ENCODE data around the gene PPARG.

DNA sequence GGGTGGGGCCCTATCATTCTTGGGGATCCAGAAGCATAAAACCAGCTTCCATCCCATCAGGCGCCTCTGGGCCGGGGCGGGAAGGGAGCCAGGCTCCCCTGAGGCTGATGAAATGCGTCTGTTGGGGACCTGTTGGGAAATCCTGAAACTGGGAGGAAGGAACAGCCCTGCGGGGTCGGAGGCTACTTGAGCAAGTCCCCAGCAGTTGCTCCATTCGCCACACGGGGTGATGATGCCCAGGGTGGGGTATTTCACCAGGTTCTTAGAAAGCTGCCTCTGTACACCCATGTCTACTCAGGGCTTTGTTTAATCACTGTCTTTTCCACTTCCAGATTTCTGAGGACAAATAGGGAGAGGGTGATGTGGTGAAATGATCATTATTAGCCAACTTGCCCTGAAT lies 170.0 kb downstream of the PPARG start:
- TF ChIP-seq POLR2AphosphoS5 (IDR thresholded peaks at IDR 0.05; ENCODE audit: low read depth, low read length), result no peak
- TF ChIP-seq POLR2A (IDR thresholded peaks at IDR 0.05; ENCODE audit: low read depth, low read length), result no peak
